Measurements from ENCODE around the gene FOS.
"Not testable (repeated sequence)": the region's sequence is repeated elsewhere in the genome, so short reads cannot be mapped to it uniquely, and the experiment has no call there.

FOS gene

DNA sequence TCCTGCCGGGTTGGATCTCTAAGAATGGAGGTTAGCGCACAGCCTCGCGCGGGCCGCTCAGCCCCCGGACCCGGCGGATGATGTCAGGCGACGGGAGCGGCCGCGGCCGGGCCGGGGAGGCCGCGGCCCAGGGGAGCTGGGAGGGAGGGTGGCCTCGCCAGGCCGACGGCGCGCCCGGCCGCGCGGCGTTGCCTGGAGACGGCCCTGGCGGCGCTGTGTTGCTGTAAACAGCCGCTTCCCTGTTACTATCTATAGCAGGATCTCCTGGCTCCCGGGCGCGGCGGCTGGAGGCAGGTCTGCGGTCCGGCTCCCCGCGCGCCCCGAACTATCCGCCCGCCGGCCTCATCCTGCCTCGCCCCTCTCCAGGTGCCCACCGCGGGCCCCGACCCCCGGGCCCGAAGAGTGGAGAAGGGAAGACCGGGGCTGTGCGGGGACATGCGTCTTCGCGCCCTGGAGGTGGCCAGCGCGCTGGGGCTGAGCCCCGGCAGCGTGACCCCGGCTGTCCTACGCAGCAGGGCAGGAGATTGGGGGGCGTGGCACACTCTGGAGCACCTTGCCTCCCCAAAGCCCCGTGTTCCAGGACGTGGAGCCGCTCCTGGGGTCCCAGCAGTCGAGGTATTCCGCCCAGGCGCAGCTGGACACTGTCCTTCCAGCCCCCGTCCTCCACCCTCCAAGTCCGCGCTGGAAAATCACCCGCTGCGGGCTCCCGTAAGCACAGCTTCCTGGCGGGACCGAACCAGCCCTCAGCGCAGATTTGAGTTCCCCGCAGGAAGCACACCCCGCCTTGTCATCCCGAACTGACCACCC, 1.4 kb upstream of the FOS start:
- DNase-seq (ENCODE audit: low read depth) = no peak

- DNase-seq (ENCODE audit: low read depth) = no peak
Measured at GRCh38 chr14:75277815-75278421, 710 bp upstream of the FOS start.

GRCh38 chr14:75279153-75279762, 630 bp downstream of the FOS start:
- no peak for DNase-seq (ENCODE audit: low read depth)

GRCh38 chr14:75279763-75280290, 1.2 kb downstream of the FOS start:
- no peak for DNase-seq (ENCODE audit: low read depth)

DNA sequence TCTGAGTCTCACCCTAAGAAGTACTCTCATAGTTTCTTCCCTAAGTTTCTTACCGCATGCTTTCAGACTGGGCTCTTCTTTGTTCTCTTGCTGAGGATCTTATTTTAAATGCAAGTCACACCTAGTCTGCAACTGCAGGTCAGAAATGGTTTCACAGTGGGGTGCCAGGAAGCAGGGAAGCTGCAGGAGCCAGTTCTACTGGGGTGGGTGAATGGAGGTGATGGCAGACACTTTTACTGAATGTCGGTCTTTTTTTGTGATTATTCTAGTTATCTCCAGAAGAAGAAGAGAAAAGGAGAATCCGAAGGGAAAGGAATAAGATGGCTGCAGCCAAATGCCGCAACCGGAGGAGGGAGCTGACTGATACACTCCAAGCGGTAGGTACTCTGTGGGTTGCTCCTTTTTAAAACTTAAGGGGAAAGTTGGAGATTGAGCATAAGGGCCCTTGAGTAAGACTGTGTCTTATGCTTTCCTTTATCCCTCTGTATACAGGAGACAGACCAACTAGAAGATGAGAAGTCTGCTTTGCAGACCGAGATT, 1.7 kb downstream of the FOS start:
- DNase-seq (ENCODE audit: low read depth) = no peak

- DNase-seq (ENCODE audit: low read depth) = no peak
Measured at GRCh38 chr14:75280831-75281653, 2.4 kb downstream of the FOS start.

DNA sequence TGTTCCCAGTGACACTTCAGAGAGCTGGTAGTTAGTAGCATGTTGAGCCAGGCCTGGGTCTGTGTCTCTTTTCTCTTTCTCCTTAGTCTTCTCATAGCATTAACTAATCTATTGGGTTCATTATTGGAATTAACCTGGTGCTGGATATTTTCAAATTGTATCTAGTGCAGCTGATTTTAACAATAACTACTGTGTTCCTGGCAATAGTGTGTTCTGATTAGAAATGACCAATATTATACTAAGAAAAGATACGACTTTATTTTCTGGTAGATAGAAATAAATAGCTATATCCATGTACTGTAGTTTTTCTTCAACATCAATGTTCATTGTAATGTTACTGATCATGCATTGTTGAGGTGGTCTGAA, 3.0 kb downstream of the FOS start:
- DNase-seq (ENCODE audit: low read depth) = no peak

GRCh38 chr14:75282170-75282554, 3.5 kb downstream of the FOS start:
- DNase-seq (ENCODE audit: low read depth) = no peak

- DNase-seq (ENCODE audit: low read depth) = not testable (repeated sequence)
Measured at GRCh38 chr14:75282555-75283161, 4.0 kb downstream of the FOS start.

- DNase-seq (ENCODE audit: low read depth) = no peak
Measured at GRCh38 chr14:75283162-75283832, 4.7 kb downstream of the FOS start.

- DNase-seq (ENCODE audit: low read depth) = no peak
Measured at GRCh38 chr14:75283833-75284563, 5.4 kb downstream of the FOS start.

GRCh38 chr14:75285331-75285730, 6.7 kb downstream of the FOS start:
- no peak for DNase-seq (ENCODE audit: low read depth)

DNA sequence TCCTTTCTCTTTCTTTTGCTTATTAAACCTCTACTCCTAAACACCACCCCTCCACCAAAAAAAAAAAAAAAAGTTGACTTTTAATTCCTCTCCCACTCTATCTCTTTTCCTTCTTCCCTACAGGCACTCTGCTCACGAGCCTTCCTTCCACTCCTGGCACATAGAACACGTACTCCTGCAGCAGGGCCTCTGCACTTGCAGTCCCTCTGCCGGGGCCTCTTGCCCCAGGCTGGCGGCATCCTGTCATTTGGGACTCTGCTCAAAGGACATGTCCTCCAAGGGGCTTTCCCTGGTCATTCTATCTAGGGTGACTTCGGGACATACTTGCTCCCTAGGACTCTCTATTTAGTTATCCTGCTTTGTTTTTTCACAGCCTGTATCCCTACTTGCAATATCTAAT, 7.7 kb downstream of the FOS start:
- no peak for DNase-seq (ENCODE audit: low read depth)

DNA sequence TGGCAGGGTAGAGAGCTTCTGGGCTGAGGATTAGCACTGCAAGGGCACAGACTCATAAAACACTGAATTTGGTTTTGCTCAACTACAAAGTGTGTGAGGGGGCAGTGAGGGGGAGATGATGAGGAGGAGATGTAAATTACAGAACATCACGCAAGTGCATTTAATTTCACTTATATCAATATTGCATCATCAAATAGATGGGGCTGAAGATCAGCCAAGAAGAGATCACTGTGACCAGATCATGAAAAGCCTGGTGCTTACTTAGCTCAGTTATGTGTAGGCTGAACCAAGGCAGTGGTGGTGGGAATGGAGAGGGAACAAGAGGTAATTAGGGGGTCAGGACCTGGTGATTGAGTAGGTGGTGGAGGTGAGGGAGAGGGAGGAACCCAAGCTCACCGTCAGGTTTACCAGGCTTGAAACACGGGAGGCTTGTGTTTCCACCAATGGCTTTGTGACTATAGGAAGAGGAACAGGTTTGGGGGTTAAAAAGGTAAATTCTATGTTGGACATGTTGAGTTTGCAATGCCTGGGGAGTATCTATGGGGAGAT, 11.3 kb downstream of the FOS start:
- DNase-seq (ENCODE audit: low read depth) = no peak

GRCh38 chr14:75290851-75291250, 12.2 kb downstream of the FOS start:
- no peak for DNase-seq (ENCODE audit: low read depth)

DNA sequence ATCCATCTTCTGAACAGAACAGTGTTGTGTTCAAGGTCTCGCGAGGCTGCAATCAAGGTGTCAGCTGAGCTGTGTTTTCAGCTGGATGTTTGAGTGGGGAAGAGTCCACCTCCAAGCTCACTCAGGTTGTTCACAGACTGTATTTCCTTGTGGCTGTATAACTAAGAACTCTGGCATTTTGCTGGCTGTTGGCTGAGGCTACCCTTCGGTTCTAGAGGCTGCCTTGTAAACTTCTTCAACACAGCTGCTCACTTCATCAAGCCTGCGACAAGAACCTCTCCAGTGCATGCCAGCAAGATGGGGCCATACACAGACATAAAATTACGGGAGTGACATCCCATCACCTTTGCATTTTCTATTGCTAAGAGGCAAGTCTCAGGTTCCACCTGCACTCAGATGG, 12.7 kb downstream of the FOS start:
- DNase-seq (ENCODE audit: low read depth) = no peak

GRCh38 chr14:75292101-75292563, 13.5 kb downstream of the FOS start:
- no peak for DNase-seq (ENCODE audit: low read depth)

DNA sequence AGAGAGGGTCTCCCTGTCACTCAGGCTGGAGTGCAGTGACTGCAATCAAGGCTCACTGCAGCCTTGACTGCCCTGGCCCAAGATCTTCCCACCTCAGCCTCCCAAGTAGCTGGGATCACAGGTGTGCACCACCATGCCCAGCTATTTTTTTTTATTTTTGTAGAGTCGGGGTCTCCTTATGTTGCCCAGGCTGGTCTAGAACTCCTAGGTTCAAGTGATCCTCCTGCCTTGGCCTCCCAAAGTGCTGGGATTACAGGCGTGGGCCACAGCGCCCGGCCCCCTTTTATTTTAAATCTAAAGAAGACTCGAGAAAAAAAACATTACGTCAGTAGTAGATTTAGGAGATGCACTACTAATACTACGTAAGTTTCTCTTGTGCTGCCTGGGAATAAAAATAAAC, 14.3 kb downstream of the FOS start:
- no peak for DNase-seq (ENCODE audit: low read depth)

GRCh38 chr14:75293920-75294648, 15.5 kb downstream of the FOS start:
- DNase-seq (ENCODE audit: low read depth) = no peak
